BLaER1 (cell line): ENCODE results near the gene MGLL.

Source experiments
- H3K27ac ChIP-seq: shearing (Covaris generic); formaldehyde crosslinking; 2 replicates; pipeline ENCODE4 v1.8.1; 2022
- H3K27me3 ChIP-seq: shearing (Covaris generic); formaldehyde crosslinking; 2 replicates; pipeline ENCODE4 v1.8.1; 2022
- H3K36me3 ChIP-seq: shearing (Covaris generic); formaldehyde crosslinking; 2 replicates; pipeline ENCODE4 v1.8.1; 2022
- H3K4me1 ChIP-seq: shearing (Covaris generic); formaldehyde crosslinking; 2 replicates; pipeline ENCODE4 v1.8.1; 2022
- H3K4me2 ChIP-seq: shearing (Covaris generic); formaldehyde crosslinking; 2 replicates; pipeline ENCODE4 v1.8.1; 2022
- H3K4me3 ChIP-seq: shearing (Covaris generic); formaldehyde crosslinking; 2 replicates; pipeline ENCODE4 v1.8.1; 2022
- H3K9ac ChIP-seq: shearing (Covaris generic); formaldehyde crosslinking; 2 replicates; pipeline ENCODE4 v1.8.1; 2022
- H3K9me3 ChIP-seq: shearing (Covaris generic); formaldehyde crosslinking; 2 replicates; pipeline ENCODE4 v1.8.1; 2022
- H4K20me1 ChIP-seq: shearing (Covaris generic); formaldehyde crosslinking; 2 replicates; pipeline ENCODE4 v1.8.1; 2022
- Cebpa-rat ChIP-seq: shearing (Covaris generic); IDR thresholded peaks from 2 replicates; pipeline ENCODE4 v1.8.1; 2022

MGLL gene

DNA sequence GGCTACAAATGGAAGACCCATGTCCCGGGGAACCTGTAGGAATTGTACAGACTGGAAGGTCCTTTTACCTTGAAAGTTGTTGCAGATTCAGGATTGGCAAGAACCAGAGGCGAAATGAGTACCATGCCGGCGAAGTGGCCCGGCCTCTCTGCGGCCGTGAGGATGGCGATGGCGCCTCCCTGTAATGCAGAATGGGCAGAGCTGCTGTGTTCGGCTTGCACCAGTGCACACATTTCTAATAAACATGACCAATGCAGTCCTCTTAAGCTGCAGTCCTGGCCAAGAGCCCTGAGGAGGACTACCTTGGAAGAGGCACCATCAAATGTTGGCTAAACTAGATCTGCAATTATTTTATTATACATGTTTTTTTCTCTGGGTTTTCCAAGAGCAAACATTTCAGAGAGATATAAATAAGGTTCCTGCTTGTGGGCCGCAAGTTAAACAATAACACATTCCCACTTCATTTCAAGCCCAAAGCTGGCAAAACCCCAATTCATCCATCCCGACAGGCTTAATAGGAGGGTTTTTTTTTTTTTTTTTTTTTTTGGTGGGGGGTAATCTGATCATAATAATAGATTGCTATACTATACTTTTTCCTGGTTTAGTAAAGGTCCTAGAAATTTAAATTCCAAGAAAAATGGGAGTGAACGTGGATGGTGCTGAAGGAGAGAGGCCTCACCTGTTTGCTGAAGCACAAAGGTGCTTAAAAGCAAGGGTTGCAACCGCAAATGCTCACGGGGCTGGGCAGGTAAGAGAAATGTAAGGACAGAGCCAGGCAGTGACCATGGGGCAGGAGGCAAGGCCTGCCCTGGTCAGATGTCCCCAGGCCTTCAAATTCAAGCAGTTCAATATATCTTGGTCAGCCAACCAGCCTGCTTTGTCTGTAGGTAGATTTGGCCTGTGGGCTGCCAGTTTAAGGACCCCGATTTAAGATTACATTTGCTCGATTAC is 101.1 kb downstream of the MGLL start:
- H3K27me3 ChIP-seq = no peaks in the 10 kb centered on the region
- H3K4me1 ChIP-seq = no peaks in the 10 kb centered on the region
- no peak for TF ChIP-seq Cebpa-rat
- peaks cover 5% of the 10 kb centered on the region; the same call in 1 of the 2 replicates for H3K9me3 ChIP-seq
- no peaks in the 10 kb centered on the region for H3K36me3 ChIP-seq
- H3K4me2 ChIP-seq = no peak overlapping the region
- H3K27ac ChIP-seq = no peak overlapping the region
- H3K9ac ChIP-seq = no peak overlapping the region
- H4K20me1 ChIP-seq = no peaks in the 10 kb centered on the region
- H3K4me3 ChIP-seq = no peak overlapping the region

GRCh38 chr3:127720161-127720823 is 102.0 kb downstream of the MGLL start:
- H3K9me3 ChIP-seq = peaks cover 5% of the 10 kb centered on the region; the same call in 1 of the 2 replicates
- H3K36me3 ChIP-seq = no peaks in the 10 kb centered on the region
- H3K4me3 ChIP-seq = no peak overlapping the region
- peaks cover 4% of the 10 kb centered on the region; the same call in 1 of the 2 replicates for H3K4me1 ChIP-seq
- H3K27me3 ChIP-seq = no peaks in the 10 kb centered on the region
- no peak overlapping the region for H3K9ac ChIP-seq
- no peak overlapping the region for H3K27ac ChIP-seq
- H3K4me2 ChIP-seq = no peak overlapping the region
- no peaks in the 10 kb centered on the region for H4K20me1 ChIP-seq
- TF ChIP-seq Cebpa-rat = no peak

DNA sequence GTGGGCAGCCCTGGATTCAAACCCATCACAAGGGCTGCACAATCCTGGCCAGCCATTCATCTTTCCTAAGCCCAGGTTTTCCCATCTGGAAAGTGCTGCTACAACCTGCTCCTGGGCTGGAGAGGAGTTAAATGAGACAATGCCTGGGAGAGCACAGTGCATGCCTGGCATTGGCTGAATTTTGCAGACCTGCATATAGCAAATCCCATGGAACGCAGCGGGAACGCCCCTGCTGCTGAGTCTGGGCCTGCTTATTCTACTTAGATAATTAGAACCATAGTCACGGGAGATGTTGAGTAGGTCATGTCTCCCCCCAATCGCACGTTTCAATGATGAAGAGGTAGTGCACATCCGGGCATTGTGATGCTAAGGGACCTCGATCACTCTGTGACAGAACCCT is 102.9 kb downstream of the MGLL start:
- H3K4me3 ChIP-seq = no peak overlapping the region
- H3K36me3 ChIP-seq = no peaks in the 10 kb centered on the region
- no peaks in the 10 kb centered on the region for H4K20me1 ChIP-seq
- no peak overlapping the region for H3K9ac ChIP-seq
- no peak overlapping the region for H3K27ac ChIP-seq
- peaks cover 3% of the 10 kb centered on the region; the same call in 1 of the 2 replicates for H3K9me3 ChIP-seq
- H3K27me3 ChIP-seq = no peaks in the 10 kb centered on the region
- peaks cover 9% of the 10 kb centered on the region; the same call in 1 of the 2 replicates for H3K4me1 ChIP-seq
- TF ChIP-seq Cebpa-rat = no peak
- no peak overlapping the region for H3K4me2 ChIP-seq

DNA sequence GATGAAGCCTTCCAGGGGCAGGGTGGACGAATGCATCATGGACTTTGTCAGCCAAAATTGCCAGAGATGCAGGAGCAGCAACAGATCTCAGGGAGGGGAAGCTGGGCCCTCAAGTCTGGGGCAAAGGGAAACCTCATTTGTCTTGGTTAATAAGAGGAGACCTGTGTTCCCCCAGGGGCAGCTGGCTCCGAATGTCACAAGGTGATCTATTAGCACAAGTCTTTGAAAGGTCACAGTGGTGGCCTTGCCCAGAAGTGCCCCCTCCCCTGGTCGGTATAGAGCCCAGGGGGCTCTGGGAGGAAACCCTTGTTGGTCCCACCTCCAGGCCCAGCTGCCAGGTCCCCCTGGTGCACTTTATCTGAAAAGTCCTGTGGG is 103.4 kb downstream of the MGLL start:
- Histone ChIP-seq H3K4me3 (no peak overlapping the region), H3K9me3 (no peaks in the 10 kb centered on the region), H4K20me1 (no peaks in the 10 kb centered on the region), H3K27ac (no peak overlapping the region), H3K9ac (no peak overlapping the region), H3K4me1 (peaks cover 9% of the 10 kb centered on the region; the same call in 1 of the 2 replicates), H3K27me3 (no peaks in the 10 kb centered on the region), H3K36me3 (no peaks in the 10 kb centered on the region), H3K4me2 (no peak overlapping the region)
- TF ChIP-seq Cebpa-rat = no peak

GRCh38 chr3:127718245-127718915 is 103.9 kb downstream of the MGLL start:
- H3K27ac ChIP-seq = no peak overlapping the region
- TF ChIP-seq Cebpa-rat = no peak
- no peaks in the 10 kb centered on the region for H3K27me3 ChIP-seq
- no peaks in the 10 kb centered on the region for H3K9me3 ChIP-seq
- peaks cover 9% of the 10 kb centered on the region; the same call in 1 of the 2 replicates for H3K4me1 ChIP-seq
- H3K4me3 ChIP-seq = no peak overlapping the region
- no peaks in the 10 kb centered on the region for H4K20me1 ChIP-seq
- H3K4me2 ChIP-seq = no peak overlapping the region
- H3K9ac ChIP-seq = no peak overlapping the region
- no peaks in the 10 kb centered on the region for H3K36me3 ChIP-seq

- Histone ChIP-seq H4K20me1 (no peaks in the 10 kb centered on the region), H3K9me3 (no peaks in the 10 kb centered on the region), H3K4me1 (peaks cover 9% of the 10 kb centered on the region; the same call in 1 of the 2 replicates), H3K9ac (no peak overlapping the region), H3K36me3 (no peaks in the 10 kb centered on the region), H3K4me2 (no peak overlapping the region), H3K27ac (no peak overlapping the region), H3K4me3 (no peak overlapping the region), H3K27me3 (no peaks in the 10 kb centered on the region)
- TF ChIP-seq Cebpa-rat = no peak
Measured at GRCh38 chr3:127717357-127718244, 104.7 kb downstream of the MGLL start.

DNA sequence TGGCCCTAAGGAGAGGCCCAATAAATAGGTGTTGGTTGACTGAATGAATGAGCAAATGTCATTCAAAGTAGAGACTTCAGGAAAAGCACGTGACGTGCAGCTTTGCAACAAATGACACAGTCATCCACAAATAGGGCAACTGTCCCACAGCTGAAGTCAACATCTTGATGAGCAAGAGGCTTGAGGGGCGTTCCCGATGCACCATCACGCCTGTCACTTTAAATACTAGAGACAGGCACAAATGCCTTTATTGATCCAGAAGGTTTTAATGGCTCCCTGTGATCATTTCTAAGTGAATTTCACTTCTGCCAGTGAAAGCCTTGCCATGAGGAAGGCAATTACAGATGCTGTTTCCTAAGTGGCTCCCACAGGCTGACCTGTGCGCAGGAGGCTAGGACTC is 105.9 kb downstream of the MGLL start:
- no peak overlapping the region for H3K4me3 ChIP-seq
- TF ChIP-seq Cebpa-rat = no peak
- no peak overlapping the region for H3K27ac ChIP-seq
- H3K4me2 ChIP-seq = no peak overlapping the region
- no peaks in the 10 kb centered on the region for H3K9me3 ChIP-seq
- peaks cover 9% of the 10 kb centered on the region; the same call in 1 of the 2 replicates for H3K4me1 ChIP-seq
- H3K9ac ChIP-seq = no peak overlapping the region
- no peaks in the 10 kb centered on the region for H3K27me3 ChIP-seq
- no peaks in the 10 kb centered on the region for H3K36me3 ChIP-seq
- H4K20me1 ChIP-seq = no peaks in the 10 kb centered on the region

- Histone ChIP-seq H4K20me1 (no peaks in the 10 kb centered on the region), H3K9ac (no peak overlapping the region), H3K36me3 (no peaks in the 10 kb centered on the region), H3K4me1 (peaks cover 16% of the 10 kb centered on the region), H3K27ac (no peak overlapping the region), H3K27me3 (no peaks in the 10 kb centered on the region), H3K9me3 (no peaks in the 10 kb centered on the region), H3K4me3 (no peak overlapping the region), H3K4me2 (peak overlapping the region; percentile 13)
- no peak for TF ChIP-seq Cebpa-rat
Measured at GRCh38 chr3:127715532-127715931, 106.8 kb downstream of the MGLL start.

DNA sequence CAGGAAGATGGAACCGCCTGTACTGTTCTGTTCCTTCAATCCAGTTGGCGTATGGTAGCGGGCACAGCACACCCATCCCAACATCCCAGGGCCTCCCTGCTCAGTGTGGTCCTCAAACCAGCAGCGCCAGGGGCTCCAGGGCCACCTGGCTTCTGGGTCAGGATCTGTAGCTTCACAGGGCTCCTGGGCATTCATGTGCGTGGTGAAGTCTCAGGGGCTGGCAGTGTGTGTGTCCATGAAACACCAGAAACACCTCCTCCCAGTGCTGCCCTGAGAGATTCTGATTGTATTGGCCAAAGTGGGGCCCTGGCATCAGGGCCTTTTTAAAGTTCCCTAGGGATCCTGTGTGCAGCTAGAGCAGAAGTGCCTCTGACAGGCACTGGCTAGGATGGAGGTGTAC is 107.4 kb downstream of the MGLL start:
- no peak overlapping the region for H3K9ac ChIP-seq
- peaks cover 18% of the 10 kb centered on the region for H3K4me1 ChIP-seq
- H3K9me3 ChIP-seq = no peaks in the 10 kb centered on the region
- H3K27me3 ChIP-seq = no peaks in the 10 kb centered on the region
- H4K20me1 ChIP-seq = no peaks in the 10 kb centered on the region
- H3K36me3 ChIP-seq = no peaks in the 10 kb centered on the region
- no peak overlapping the region; the same call in 1 of the 2 replicates for H3K4me2 ChIP-seq
- H3K27ac ChIP-seq = no peak overlapping the region
- H3K4me3 ChIP-seq = no peak overlapping the region
- TF ChIP-seq Cebpa-rat = no peak
